ENCODE measurements around the gene SF3B2. TPM values are rescaled to one million over a fixed set of nuclear protein-coding genes. Genes with fewer than 3 reads are reported as not detected.
A peak's percentile ranks its signal among the peaks of the same experiment; 100 is the strongest.
"Not testable (repeated sequence)": the region's sequence is repeated elsewhere in the genome, so short reads cannot be mapped to it uniquely, and the experiment has no call there.

The SF3B2 gene
- total RNA-seq, 1 donor from 2014 or later, result 161 TPM

GRCh38 chr11:66015936-66016792, 36.0 kb upstream of the SF3B2 start:
- no peak for DNase-seq (ENCODE audit: low spot score)

GRCh38 chr11:66016793-66017177, 35.4 kb upstream of the SF3B2 start:
- no peak for DNase-seq (ENCODE audit: low spot score)

GRCh38 chr11:66017321-66017720, 34.8 kb upstream of the SF3B2 start:
- no peak for DNase-seq (ENCODE audit: low spot score)

- DNase-seq (ENCODE audit: low spot score), result no peak
These were observed 32.0 kb upstream of the SF3B2 start for GRCh38 chr11:66020212-66020611.

GRCh38 chr11:66020618-66021357, 31.4 kb upstream of the SF3B2 start:
- DNase-seq (ENCODE audit: low spot score), result peak; percentile 25

- DNase-seq (ENCODE audit: low spot score), result peak; percentile 64
These were observed 29.6 kb upstream of the SF3B2 start for GRCh38 chr11:66022401-66023185.

- DNase-seq (ENCODE audit: low spot score), result not testable (repeated sequence)
These were observed 29.1 kb upstream of the SF3B2 start for GRCh38 chr11:66023186-66023440.

- DNase-seq (ENCODE audit: low spot score), result no peak
These were observed 26.1 kb upstream of the SF3B2 start, which contains the start of gene CATSPER1 for GRCh38 chr11:66026017-66026529. Gene CATSPER1 (minus strand): TSS chr11:66026479. CDS start chr11:66026379, 100 bp downstream.

- DNase-seq (ENCODE audit: low spot score), result no peak
These were observed 19.0 kb upstream of the SF3B2 start for GRCh38 chr11:66032957-66033735.

- no peak for DNase-seq (ENCODE audit: low spot score)
These were observed 16.4 kb upstream of the SF3B2 start for GRCh38 chr11:66035653-66036333.

- no peak for DNase-seq (ENCODE audit: low spot score)
These were observed 15.8 kb upstream of the SF3B2 start for GRCh38 chr11:66036334-66036710.

GRCh38 chr11:66037327-66037726, 14.8 kb upstream of the SF3B2 start:
- no peak for DNase-seq (ENCODE audit: low spot score)

GRCh38 chr11:66039765-66040164, 12.4 kb upstream of the SF3B2 start:
- DNase-seq (ENCODE audit: low spot score), result no peak

GRCh38 chr11:66042227-66042995, 9.8 kb upstream of the SF3B2 start:
- no peak for DNase-seq (ENCODE audit: low spot score)

- no peak for DNase-seq (ENCODE audit: low spot score)
These were observed 8.9 kb upstream of the SF3B2 start for GRCh38 chr11:66042996-66043906.

- DNase-seq (ENCODE audit: low spot score), result no peak
These were observed 7.4 kb upstream of the SF3B2 start for GRCh38 chr11:66044757-66045156.

- peak; percentile 65 for DNase-seq (ENCODE audit: low spot score)
These were observed 7.0 kb upstream of the SF3B2 start for GRCh38 chr11:66045177-66045639.

GRCh38 chr11:66046901-66047300, 5.3 kb upstream of the SF3B2 start:
- no peak for DNase-seq (ENCODE audit: low spot score)

Data from mucosa of gallbladder (tissue), 1 donor.